HG03103 (cell line): ENCODE measurements around the gene ZIC2.
"Not testable (repeated sequence)": the region's sequence is repeated elsewhere in the genome, so short reads cannot be mapped to it uniquely, and the experiment has no call there.

ENCODE experiments used
- ATAC-seq: cut with Tn5 transposase; IDR thresholded peaks from one replicate; pipeline ENCODE4 v1.9.1; 2021; ENCODE audit warnings: low read depth; ENCODE audit not compliant: unreplicated experiment

Gene ZIC2

GRCh38 chr13:99981735-99982035 lies at the start of gene ZIC2:
ZIC2 (plus strand) TSS chr13:99981784; CDS start chr13:99982065, 281 bp downstream.
- no peak for ATAC-seq

- ATAC-seq, result no peak
Measured at GRCh38 chr13:99932912-99933311, 48.7 kb upstream of the ZIC2 start.

- ATAC-seq, result no peak
Measured at GRCh38 chr13:99935772-99936171, 45.8 kb upstream of the ZIC2 start.

- no peak for ATAC-seq
Measured at GRCh38 chr13:99938635-99939034, 42.9 kb upstream of the ZIC2 start.

GRCh38 chr13:99941086-99941485 lies 40.5 kb upstream of the ZIC2 start:
- ATAC-seq, result no peak

- ATAC-seq, result no peak
Measured at GRCh38 chr13:99941911-99942310, 39.7 kb upstream of the ZIC2 start.

GRCh38 chr13:99944102-99944501 lies 37.5 kb upstream of the ZIC2 start:
- ATAC-seq, result no peak

- ATAC-seq, result no peak
Measured at GRCh38 chr13:99944606-99945005, 37.0 kb upstream of the ZIC2 start.

DNA sequence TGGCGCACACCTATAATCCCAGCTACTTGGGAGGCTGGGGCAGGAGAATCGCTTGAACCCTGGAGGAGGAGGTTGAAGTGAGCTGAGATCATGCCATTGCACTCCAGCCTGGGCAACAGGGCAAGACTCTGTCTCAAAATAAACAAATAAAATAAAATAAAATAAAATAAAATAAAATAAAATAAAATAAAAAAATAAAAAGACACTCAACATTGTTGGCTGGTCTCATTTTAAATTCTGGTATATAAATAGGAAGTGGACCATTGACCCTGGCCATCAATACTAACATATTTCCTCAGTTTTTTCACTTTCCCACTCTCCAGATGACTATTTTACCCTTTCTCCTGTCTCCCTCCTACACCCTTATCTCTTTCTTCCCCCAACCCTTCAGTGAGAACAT lies 36.1 kb upstream of the ZIC2 start:
- ATAC-seq, result not testable (repeated sequence)

- no peak for ATAC-seq
Measured at GRCh38 chr13:99947666-99948065, 33.9 kb upstream of the ZIC2 start.

DNA sequence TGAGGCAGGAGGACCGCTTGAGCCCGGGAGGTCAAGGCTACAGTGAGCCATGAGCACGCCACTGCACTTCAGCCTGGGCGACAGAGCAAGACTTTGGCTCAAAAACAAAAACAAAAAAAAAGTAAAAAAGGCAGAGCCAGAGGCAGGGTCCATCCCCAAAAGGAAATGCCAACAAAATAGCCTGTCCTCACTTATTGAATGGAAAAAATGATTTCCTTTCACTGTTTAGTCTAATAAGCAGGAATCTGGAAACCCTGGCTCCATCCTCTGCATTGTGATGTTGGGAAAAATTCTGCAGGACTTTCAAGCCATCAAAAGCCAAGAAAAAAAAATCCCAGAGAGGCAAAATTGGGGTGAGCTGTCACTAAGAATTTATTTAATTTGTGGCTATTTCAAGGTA lies 33.2 kb upstream of the ZIC2 start:
- no peak for ATAC-seq

DNA sequence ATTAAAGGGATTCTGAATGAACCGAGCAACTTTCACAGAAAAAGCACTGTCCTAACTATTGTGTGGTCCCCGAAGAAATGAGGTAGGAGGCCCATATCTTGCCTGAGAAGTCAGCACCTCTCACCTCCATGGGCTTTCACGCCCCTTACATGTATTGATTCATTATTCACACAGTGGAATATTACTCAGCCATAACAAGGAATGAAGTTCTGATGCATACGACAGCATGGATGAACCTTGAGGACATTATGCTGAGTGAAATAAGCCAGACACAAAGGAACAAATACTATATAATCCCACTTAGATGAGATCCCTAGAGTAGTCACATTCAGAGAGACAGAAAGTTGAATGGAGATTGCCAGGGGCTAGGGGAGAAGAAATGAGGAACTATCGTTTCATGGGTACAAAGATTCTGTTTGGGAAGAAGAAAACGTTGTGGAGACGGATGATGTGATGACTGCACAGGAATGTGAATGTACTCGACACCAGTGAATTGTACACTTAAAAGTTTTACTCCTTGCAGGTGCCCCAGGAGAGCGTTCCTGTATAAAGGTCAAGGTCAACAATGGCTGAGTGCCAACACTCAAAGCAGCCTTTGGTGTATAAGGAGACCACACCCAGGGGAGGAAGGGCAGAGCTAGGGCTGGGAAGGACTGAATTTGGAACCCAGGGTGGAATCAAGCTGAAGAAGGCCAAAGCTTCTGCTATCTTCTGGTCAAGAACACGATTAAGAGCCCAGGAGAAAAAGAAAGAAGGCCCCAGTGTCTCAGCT lies 32.5 kb upstream of the ZIC2 start:
- ATAC-seq, result no peak

- ATAC-seq, result no peak
Measured at GRCh38 chr13:99949679-99950413, 31.7 kb upstream of the ZIC2 start.

- not testable (repeated sequence) for ATAC-seq
Measured at GRCh38 chr13:99951666-99952065, 29.9 kb upstream of the ZIC2 start.

DNA sequence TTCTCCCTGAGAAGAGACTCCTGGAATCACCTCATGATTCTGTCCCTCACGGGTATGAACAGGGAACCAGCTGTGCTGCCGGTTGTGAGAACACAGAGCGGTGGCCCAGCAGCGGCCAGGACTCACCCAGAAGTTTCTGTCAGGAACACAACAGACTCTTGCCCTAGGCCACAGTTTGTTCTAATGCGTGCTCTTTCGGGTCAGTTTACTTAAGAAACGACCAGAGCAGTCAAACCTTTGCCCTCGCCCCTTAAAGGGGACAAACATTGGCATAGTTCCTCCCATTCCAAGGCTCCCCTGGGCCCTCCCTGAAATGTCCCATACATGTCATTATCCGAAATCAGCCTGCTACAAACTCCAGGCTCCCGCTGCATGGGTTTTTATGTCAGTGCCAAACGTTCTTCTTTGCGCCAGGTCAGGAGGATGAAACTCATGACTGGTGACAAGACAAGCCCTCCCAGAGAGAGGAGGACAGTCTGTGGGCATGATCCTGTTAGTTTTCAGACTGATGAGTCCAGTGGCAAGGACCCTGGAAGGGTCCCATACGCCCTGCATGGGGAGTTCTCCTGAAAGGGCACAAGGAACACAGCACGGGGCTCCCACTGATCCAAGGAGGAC lies 28.3 kb upstream of the ZIC2 start:
- no peak for ATAC-seq

- no peak for ATAC-seq
Measured at GRCh38 chr13:99955107-99955746, 26.4 kb upstream of the ZIC2 start.

- no peak for ATAC-seq
Measured at GRCh38 chr13:99955747-99956472, 25.7 kb upstream of the ZIC2 start.

DNA sequence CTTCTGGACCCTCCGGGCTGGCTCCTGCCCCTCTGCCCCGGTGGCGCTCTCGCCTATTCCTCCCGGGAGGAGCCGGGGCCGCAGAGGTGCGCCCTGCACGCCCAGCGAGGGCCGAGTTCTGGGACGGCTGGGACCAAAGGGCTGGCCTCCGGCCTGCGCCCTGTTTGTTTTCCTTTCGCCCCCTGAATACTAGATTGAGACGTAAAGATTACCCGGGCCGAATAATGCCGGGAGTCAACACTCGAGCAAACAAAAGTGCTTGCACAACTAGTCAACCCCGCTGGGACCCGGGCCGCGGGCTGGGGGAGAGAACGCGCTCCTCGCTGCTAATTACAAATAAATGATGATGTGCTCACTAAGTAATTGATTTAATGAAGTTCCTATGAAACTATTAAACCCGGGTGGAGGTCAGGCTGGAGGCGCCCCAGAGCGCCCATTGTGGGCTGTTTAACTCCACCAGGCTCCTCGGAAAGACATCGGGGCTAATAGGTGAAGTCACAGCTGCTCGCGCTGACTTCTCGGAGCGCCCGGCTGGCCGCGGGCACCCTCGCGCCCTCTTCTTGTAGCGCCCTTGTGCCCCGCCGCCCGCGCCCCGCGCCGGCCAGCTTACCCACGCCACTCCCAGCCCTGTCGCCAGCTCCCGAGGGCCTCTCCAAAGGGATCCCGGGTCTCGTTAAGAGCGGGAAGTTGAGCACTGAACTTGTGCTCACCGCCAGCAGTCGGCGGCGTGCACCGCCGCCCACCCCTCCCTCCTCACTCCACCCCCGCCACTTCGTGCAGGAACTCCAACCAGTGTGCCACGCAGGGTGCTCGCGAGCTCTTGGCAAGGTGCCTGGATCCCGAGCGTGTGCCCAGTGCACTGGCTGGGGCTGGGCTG lies 24.9 kb upstream of the ZIC2 start:
- ATAC-seq, result no peak

- no peak for ATAC-seq
Measured at GRCh38 chr13:99958406-99959126, 23.0 kb upstream of the ZIC2 start.
